ENCODE data around the gene POLR3C. TPM values are rescaled to one million over a fixed set of nuclear protein-coding genes. Genes with fewer than 3 reads are reported as not detected.
A peak's percentile ranks its signal among the peaks of the same experiment; 100 is the strongest.

POLR3C gene
- total and polyA plus RNA-seq, 3 donors from 2014 or later, result 56.2 to 73.3 (median 63.8) TPM

DNA sequence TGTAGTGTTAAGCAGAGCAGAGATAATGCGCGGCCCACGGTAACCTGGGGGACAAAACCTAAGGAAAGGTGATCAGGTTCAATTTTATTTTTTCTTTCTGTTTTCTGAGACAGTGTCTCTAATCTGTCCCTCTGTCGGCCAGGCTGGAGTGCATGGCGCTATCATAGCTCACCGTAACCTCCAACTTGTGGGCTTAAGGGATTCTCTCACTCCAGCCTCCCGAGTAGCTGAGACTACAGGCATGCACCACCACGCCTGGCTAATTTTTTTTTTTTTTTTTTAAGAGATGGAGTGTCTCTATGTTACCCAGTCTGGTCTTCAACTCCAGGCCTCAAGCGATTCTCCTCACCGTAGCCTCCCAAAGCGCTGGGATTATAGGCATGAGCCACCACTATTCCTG, 62.4 kb downstream of the POLR3C start:
- H3K27me3 ChIP-seq, result no peaks in the 10 kb centered on the region
- intact Hi-C loops (cut with DNase I; ENCODE audit: low total_unique reads), result no loop called here
- peak overlapping the region; percentile 55 to 69 for H3K4me3 ChIP-seq
- H3K36me3 ChIP-seq (ENCODE audit: low read depth, missing control alignments), result no peaks in the 10 kb centered on the region
- peak overlapping the region; percentile 24 to 39 for H3K27ac ChIP-seq
- peaks cover 15% of the 10 kb centered on the region for H3K4me1 ChIP-seq
- H3K9me3 ChIP-seq, result no peaks in the 10 kb centered on the region
- TF ChIP-seq POLR2A (IDR thresholded peaks at IDR 0.05), result no peak
- TF ChIP-seq, protein P1, sequence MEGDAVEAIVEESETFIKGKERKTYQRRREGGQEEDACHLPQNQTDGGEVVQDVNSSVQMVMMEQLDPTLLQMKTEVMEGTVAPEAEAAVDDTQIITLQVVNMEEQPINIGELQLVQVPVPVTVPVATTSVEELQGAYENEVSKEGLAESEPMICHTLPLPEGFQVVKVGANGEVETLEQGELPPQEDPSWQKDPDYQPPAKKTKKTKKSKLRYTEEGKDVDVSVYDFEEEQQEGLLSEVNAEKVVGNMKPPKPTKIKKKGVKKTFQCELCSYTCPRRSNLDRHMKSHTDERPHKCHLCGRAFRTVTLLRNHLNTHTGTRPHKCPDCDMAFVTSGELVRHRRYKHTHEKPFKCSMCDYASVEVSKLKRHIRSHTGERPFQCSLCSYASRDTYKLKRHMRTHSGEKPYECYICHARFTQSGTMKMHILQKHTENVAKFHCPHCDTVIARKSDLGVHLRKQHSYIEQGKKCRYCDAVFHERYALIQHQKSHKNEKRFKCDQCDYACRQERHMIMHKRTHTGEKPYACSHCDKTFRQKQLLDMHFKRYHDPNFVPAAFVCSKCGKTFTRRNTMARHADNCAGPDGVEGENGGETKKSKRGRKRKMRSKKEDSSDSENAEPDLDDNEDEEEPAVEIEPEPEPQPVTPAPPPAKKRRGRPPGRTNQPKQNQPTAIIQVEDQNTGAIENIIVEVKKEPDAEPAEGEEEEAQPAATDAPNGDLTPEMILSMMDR (IDR thresholded peaks at IDR 0.05), result no peak
- 23 to 29% methylated on average over 11 of the region's 11 CpGs for WGBS, 2 donors
- DNase-seq, result no peak

DNA sequence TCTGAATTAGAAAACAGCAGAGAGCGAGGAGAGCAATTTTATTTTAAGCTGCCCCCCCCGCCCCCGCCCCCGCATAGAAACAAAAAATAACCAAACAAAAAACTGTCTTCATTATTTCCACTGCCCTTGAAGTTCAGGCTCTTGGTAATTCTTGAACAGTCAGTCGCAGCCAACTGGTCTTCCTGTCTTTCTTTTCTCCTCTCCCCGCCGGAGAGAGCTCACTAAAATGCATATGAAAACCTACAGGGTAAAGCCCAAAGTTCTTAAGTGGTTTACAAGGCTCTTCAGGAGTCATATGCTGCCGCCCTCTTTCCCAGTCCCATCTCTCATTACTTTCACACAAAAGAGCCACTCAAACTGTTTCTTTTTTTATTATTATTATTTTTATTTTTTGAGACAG, 62.8 kb downstream of the POLR3C start:
- TF ChIP-seq, protein P1 (IDR thresholded peaks at IDR 0.05), result no peak
- TF ChIP-seq POLR2A (IDR thresholded peaks at IDR 0.05), result no peak
- DNase-seq, result no peak
- 25 to 37% methylated on average over 8 of the region's 8 CpGs for WGBS, 2 donors

DNA sequence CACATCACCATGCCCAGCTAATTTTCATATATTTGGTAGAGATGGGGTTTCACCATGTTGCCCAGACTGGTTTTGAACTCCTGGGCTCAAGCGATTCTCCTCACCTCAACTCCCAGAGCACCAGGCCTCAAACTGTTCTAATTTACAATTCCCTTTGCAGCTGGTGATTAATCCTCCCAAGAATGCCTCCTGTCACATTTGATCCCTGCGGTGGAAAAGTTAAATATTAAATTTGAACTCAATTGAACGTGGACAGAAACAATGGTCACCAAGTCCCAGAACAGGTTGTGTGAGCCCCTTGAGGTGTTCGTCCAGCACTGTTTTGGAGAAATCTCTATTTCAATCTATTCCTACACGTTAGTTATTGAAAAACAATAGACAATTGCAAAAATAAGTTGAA, 63.6 kb downstream of the POLR3C start:
- 83 to 86% methylated on average over 5 of the region's 5 CpGs for WGBS, 2 donors
- TF ChIP-seq, protein P1 (IDR thresholded peaks at IDR 0.05), result no peak
- no peak for TF ChIP-seq POLR2A (IDR thresholded peaks at IDR 0.05)
- Histone ChIP-seq H3K4me3 (no peak overlapping the region), H3K36me3 (ENCODE audit: low read depth, missing control alignments) (no peaks in the 10 kb centered on the region), H3K27ac (no peak overlapping the region), H3K27me3 (no peaks in the 10 kb centered on the region), H3K4me1 (peaks cover 27% of the 10 kb centered on the region), H3K9me3 (no peaks in the 10 kb centered on the region)
- no peak for DNase-seq
- intact Hi-C loops (cut with DNase I; ENCODE audit: low total_unique reads), result no loop called here

More for the DNA sequence above, 62.8 kb downstream of the POLR3C start:
- Histone ChIP-seq H3K36me3 (ENCODE audit: low read depth, missing control alignments) (no peaks in the 10 kb centered on the region), H3K4me1 (peaks cover 19% of the 10 kb centered on the region), H3K4me3 (no peak overlapping the region), H3K27me3 (no peaks in the 10 kb centered on the region), H3K9me3 (no peaks in the 10 kb centered on the region), H3K27ac (peak overlapping the region in 1 of 2 donors; percentile 39)
- intact Hi-C loops (cut with DNase I; ENCODE audit: low total_unique reads), result no loop called here

DNA sequence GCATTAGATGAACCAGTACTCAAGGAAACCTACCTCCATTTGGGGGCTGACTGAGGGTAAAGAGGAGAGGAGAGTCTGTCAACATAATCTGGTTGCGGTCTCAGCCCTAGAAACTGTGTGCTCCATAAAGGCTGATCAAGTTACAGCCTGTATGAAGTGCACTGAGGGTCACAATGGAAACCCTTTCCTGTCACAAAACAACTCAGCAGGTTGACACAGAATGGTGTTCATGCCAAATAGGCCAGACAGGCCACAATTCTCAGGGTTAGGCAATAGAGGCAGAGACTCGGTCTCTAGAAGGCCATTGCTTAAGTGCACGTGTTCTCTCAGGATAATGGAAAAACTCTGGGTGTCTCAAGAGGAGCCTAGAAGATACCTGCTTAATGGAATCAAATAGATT, 65.7 kb downstream of the POLR3C start:
- 83 to 94% methylated on average over 3 of the region's 3 CpGs for WGBS, 2 donors
- Histone ChIP-seq H3K36me3 (ENCODE audit: low read depth, missing control alignments) (no peaks in the 10 kb centered on the region), H3K27me3 (no peaks in the 10 kb centered on the region), H3K4me3 (no peak overlapping the region), H3K4me1 (peaks cover 33% of the 10 kb centered on the region), H3K9me3 (no peaks in the 10 kb centered on the region), H3K27ac (no peak overlapping the region)
- TF ChIP-seq, protein P1 (IDR thresholded peaks at IDR 0.05), result no peak
- TF ChIP-seq POLR2A (IDR thresholded peaks at IDR 0.05), result no peak
- no peak for DNase-seq
- intact Hi-C loops (cut with DNase I; ENCODE audit: low total_unique reads), result no loop called here

DNA sequence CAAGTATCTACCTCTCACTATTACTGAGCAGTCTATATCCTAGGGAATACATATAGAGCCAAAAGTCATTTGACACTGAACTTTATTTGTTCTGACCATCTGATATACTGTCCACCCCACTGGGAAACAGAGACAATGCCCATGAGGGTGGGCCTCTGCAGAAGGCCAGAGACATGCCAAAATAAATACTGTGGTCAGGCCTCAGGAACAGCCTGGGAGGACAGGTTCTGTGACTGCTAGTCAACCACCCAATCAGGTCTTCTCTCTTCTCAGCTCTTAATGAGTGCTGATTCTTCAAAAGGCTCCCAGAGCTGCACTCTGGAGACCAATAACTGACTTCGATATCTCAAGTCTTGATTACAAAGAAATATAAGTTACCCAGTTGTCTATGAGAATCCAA, 67.1 kb downstream of the POLR3C start:
- TF ChIP-seq, protein P1 (IDR thresholded peaks at IDR 0.05), result no peak
- TF ChIP-seq POLR2A (IDR thresholded peaks at IDR 0.05), result no peak
- Histone ChIP-seq H3K36me3 (ENCODE audit: low read depth, missing control alignments) (no peaks in the 10 kb centered on the region), H3K4me3 (no peak overlapping the region), H3K27ac (peak overlapping the region; percentile 80 to 88), H3K9me3 (no peaks in the 10 kb centered on the region), H3K4me1 (peaks cover 24% of the 10 kb centered on the region), H3K27me3 (no peaks in the 10 kb centered on the region)
- intact Hi-C loops (cut with DNase I; ENCODE audit: low total_unique reads), result no loop called here
- DNase-seq, result no peak
- WGBS, 2 donors, result 48 to 50% methylated on average over 1 of the region's 1 CpG
